Measurements from ENCODE around the gene CENPN.

Gene CENPN, protein sequence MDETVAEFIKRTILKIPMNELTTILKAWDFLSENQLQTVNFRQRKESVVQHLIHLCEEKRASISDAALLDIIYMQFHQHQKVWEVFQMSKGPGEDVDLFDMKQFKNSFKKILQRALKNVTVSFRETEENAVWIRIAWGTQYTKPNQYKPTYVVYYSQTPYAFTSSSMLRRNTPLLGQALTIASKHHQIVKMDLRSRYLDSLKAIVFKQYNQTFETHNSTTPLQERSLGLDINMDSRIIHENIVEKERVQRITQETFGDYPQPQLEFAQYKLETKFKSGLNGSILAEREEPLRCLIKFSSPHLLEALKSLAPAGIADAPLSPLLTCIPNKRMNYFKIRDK

DNA sequence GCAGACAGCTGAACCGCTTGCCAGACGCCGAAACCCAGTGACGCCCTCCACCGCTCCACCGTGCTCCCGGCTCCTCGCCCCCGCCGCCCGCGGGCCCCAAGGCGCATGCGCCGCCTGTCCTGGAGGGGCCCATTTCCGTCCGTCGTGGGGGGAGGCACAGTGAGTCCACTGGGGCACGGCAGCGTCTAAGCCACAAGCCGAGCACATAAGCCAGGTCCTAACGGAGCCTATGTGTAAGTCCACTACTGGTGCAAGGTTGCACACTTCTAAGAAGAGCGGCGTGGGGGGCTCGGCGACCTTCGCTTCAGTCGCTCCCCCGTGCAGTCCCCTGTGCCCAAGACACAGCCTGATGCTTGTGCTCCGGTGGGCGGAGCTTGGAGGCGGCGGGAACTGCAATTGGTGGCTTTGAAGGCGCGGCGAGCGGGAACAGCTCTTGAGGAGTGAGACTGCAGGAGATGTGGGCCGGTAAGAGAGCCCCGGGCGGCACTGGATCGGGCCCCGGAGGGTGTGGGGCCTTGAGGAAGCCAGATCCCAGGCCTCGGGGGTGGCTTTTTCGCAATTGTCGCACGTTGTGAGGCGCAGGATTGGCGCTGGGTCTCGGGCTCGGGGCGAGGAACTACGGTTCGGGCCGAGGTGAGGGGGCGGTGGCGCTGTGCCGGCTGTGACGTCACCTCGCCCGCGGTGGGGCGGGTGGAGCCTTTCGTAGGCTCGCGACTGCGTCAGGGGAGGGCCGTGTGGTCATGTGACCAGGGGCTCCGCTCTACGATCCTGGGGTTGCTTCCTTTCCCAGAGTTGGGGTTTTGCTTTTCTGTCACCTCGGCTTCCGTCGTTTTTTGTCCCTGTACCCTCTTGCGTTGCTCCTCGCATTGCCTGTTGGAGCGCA is at the start of gene CENPN, which contains the start of gene CMC2:
Gene CENPN, plus strand, starts transcription at position 402 of the 883 bp plus-strand sequence. CDS start 4,726 bp downstream, outside the sequence.
Gene CMC2, minus strand, starts transcription at position 73 of the 883 bp plus-strand sequence. CDS start 9,491 bp downstream, outside the sequence.
- DNase-seq (ENCODE audit: low spot score) = peak; percentile 99

DNA sequence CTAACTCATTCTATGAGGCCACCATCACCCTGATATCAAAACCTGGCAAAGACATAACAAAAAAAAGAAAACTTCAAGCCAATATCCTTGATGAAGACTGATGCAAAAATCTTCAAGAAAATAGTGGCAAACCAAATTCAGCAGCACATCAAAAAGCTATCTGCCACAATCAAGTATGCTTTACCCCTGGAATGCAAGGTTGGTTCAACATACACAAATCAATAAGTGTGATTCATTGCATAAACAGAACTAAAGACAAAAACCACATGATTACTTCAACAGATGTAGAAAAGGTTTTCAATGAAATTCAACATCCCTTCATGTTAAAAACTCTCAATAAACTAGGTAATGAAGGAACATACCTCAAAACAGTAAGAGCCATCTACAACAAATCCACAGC is 48.7 kb upstream of the CENPN start:
- no peak for DNase-seq (ENCODE audit: low spot score)

DNA sequence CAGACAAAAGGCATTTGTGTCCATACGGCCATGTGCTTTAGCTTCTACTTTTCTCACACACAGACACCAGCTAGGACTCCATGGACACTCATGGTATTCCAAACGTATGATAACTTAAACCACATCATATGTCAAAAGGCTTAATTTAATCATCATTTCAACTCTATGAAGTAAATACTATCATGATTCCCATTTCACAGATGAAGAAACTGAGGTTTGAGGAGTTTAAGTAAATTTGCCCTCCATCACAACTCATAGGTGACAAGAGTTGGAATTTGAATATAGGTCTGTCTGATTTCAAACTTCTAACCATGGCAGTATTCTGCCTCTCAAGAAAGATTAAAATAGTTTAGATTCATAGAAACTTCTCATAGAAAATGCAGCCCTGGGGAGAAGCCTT is 44.1 kb upstream of the CENPN start:
- no peak for DNase-seq (ENCODE audit: low spot score)

DNA sequence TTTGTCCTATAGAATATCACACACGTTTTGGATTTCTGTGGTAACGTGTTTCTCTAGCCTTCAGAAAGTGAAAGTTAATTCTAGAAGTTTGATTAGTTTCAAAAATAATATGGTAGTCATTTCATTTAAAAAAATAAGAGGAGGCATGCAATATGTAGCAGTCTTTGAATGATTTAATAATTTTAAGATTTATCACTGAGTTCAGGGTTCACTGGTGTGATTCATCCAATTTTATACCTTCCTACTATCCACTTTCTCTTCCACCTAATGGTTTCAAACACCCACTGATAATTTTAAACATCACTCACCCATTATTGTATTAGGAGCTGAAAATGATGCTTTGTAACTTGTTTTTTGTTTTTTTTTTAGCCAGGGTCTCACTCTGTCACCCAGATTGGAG is 42.7 kb upstream of the CENPN start:
- DNase-seq (ENCODE audit: low spot score) = no peak

DNA sequence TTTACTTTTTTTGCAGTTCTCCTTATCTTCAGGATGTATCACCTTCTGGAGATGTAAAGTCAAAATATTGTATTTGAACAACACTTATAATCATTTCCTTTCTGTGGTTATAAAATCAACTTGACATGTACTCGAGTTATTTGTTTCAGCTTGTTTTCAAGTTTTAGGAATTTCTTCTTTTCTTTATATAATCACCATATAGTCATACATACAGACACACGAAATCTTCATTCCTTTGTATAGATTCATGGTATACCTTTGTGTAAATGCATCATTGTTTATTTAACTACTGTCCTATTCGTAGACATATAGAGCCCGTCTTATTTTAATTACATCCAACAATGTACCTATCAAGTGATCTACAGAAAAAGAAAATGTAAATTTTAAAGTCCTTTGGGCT is 40.4 kb upstream of the CENPN start:
- DNase-seq (ENCODE audit: low spot score) = no peak

DNA sequence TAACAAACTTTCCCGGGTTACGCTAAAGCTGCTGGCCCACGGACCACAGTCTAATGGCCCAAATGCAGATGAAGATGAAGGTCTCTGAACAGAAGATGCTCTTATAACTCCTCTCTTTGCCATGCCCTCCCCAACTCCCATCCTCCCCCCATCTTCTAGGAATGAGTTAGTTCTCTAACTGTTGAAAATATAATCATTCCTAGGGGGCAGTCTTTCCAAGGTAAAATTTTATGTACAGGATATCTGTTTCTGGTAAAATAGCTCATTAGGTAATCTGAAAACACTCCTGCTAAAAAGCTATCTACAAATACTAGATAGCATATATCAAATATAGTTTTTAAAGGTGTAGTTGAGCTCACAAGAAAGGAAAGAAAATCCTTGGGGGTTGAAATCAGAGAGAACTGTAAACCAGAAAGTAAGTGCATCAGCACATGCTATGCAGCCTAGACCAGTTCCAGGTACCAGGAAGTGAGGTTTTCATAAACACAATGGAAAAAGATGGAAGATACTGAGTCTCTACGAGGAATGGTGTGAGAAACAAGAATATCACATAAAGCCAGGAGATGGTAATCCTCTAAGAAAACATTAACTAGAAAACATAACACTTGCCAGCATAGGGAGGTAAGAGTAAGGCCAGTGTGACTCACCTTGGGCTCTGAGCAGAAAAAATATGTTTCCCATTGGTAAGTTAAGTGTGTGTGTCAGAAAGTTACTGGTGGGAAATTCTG is 38.5 kb upstream of the CENPN start:
- no peak for DNase-seq (ENCODE audit: low spot score)

DNA sequence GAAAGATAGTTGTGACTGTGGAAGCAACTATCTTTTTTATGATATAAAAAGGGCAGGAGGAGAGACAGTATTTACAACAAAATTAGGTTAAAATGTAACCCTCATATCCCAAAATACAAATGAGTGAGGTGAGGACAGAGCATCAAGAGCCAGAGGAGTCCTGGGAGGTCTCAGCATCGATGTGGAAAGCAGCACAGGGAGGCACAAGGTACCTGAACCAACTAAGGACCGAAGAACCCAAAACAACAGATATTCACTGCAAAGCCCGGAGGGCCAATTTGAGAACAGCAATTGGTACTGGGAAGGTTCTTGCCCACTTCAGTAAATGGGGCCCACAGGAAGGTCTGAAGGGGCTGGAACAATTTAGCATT is 37.9 kb upstream of the CENPN start:
- DNase-seq (ENCODE audit: low spot score) = no peak

DNA sequence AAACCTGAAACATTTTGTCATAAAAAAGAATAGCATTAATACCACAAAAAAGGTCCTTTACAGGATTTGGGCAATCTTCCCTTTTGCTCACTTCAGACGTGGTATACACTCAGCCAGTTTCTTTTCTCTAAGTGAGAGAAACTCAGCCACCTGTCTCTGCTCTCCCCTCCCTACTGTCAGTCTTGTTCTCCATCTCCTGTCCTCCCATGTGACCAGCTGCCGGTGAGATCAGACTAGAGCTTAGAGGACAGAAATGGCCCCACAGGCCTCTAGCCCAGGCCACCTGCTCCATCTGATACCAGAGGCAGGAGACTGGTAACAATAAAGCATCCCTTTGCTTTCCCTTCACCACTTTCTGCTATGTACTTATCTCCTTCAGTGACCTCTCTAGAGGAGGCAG is 35.2 kb upstream of the CENPN start:
- no peak for DNase-seq (ENCODE audit: low spot score)

DNA sequence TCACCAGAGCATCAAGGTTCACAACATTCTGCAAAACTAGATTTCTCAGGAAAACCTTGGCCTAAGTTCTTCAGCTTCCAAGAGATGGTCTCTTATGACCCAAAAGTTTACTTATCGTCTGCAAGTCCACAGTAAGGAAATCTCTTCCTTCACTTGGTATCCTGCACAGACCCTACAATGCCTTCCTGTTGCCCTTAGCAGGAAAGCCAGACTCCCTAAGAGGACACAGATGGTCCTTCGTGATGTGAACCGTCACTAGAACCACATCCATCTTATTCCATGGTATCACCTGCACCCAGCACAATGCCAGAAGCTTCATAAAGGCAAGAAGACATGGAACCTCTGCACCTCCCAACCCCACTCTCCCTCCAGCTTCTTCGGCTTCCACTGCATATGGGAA is 34.4 kb upstream of the CENPN start:
- DNase-seq (ENCODE audit: low spot score) = no peak

DNA sequence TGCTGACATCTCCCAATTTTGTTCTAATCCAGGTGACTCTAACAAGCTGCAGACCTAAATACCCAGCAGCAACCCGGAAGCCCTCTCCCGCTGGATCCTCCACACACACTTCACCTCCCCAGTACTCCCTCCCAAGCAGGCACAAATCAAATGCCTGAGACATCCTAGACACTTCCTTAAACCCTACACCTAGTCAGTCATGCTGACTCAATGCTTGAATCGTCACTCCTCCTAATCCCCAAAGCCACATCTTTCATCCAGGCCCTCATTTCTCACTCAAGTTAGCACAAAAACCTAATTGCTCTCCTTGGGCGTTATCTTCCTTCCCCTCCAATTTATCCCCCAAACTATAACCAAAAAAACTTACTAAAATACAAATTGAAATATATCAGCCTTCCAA is 33.0 kb upstream of the CENPN start:
- no peak for DNase-seq (ENCODE audit: low spot score)

DNA sequence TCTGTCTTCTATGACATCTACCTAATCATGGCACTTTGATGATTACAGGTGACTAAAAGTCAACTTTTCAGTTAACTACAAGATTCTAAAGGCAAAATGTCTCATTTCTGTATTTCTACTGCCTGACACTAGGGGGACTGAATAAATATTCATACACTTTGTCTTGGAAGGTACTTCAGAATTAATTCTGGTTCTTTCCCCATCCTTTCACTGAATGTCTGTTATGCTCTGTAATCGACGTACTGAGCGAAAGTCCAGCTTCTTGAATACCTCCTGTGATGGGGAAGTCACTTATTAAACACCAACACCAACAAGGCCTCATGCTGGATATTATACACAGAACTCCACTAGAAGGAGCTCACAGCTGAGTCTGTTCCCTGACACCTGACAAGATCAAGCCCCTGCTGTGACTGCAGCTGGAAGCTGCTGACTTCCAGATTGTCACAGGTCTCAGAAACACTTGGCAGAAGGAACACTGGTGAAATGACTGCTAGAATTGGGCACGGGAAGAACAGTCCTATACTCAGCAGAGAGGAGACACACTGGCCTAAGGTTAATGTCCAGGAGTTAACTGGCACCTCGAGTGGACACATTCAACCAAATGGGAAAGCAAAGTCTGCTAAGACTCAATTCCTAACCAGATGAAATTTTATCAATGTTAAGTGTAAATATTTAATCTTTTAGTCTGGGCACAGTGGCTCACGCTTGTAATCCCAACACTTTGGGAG is 32.2 kb upstream of the CENPN start:
- no peak for DNase-seq (ENCODE audit: low spot score)

DNA sequence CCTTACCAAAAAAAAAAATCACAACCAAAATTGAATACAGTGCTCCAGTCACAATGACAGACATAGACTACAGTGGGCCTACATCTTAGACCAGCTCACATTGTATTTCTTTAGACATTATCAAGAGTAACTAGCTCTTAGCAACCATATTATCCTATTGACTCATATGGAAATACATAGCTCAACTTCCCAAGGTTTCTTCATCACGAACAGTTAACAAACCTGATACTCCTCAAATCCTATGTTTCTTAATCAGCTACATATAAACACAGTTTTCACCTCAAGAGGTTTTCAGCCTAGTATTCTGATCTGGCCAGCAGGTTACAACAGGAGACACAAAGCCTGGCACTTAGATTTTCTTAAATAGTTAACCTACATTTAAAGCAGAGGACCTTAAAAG is 30.1 kb upstream of the CENPN start:
- DNase-seq (ENCODE audit: low spot score) = no peak

DNA sequence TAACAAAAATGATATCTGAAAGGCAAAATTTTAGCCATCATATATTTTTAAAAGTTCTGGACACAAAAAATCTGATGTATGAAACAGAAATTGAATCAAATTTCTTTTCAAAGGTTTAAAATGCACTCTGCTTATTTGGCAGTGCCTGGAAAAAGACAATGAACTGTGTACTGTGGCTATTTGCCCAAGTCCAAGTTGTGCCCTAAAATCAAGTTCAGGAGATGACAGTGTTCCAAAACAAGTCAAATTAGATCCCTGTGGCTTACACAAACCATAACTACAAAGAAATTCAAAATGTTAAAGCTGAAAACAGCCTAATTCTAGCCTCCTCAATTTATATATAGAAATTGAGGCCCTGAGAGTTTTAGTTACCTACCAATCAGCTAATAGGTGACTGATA is 25.9 kb upstream of the CENPN start:
- no peak for DNase-seq (ENCODE audit: low spot score)

DNA sequence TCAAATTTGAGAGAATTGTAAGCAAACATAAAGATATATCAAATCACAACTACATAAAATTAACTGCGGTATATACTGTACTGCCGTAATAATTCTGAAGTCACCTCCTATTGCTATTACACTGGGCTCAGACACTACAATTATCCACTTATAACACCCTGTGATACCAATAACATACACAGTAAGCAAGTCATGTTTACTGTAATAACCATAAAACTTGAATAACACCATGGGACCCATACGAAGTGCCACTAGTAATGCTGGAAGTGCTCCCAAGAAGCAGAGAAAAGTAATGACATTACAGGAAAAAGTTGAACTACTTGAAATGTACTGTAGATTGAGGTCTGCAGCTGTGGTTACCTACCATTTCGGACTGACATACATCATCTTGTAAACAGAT is 24.4 kb upstream of the CENPN start:
- DNase-seq (ENCODE audit: low spot score) = no peak

DNA sequence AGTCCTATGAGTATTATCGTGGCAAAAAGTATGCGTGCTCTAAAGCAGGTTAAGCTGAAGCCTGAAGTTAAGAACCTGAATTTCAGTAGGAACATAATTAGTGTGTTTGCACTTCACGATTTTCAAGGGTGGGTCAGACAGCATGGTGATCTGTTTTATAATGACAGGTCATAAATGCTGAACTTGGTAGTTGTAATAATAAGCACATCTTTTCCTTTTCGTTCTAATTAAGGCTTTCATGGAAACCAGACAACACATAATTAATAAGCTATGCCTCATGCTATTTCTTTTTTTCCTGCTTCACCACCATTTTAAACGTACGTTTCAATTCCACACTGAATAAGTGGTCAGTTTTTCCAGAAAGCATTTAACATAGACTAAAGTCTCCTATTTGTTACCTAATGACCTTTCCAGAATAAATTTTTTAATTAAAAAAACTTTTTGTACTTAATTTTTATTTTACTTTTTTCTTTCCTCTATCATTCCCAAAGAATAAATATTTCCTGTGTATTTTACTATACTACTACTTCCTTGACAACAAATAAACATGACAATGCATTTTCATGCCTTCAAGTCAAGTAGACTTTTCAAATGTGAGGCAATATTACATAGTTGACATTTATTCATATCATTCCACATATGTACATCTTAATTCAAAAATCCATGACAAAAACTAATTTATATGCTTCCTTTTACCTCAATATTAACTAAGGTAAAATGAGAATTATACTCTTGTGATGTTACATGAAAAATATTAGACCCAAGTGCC is 22.7 kb upstream of the CENPN start:
- no peak for DNase-seq (ENCODE audit: low spot score)

DNA sequence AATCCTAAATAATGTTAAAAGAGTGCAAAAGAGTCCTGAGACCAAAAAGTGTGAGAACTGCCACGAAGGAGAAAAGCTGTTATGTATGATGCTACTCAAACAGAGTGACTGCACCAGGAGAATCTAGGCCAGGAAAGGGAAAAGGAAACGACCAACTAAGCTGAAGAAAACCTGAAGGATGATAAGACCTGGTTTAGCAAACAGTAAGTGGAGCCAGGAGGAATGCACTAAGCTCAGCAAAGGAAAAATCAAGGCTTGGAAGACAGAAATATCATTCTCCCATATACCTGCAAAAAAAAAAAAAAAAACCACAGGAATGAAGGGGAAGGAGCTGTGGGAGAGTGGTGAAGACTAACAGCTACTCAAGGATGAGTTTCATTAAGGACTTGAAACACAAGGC is 21.4 kb upstream of the CENPN start:
- no peak for DNase-seq (ENCODE audit: low spot score)

DNA sequence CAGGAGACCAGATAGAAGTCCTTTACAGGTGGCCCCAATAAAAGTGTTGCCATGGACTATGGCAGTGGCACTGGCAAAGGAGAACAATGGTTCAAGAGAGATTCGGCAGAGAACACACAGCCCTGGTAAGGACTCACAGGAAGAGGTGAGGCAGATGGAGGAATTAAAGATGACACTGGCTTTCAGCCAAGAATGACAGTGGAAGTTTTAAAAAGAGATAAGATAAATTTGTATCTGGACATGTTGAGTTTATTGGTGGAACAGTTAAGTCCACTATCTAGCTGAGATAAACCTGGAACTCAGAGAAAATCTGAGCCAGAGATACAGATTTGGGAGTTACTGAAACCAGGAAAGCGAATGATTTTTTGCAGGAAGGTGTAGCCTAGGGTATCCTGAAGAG is 20.5 kb upstream of the CENPN start:
- DNase-seq (ENCODE audit: low spot score) = no peak

DNA sequence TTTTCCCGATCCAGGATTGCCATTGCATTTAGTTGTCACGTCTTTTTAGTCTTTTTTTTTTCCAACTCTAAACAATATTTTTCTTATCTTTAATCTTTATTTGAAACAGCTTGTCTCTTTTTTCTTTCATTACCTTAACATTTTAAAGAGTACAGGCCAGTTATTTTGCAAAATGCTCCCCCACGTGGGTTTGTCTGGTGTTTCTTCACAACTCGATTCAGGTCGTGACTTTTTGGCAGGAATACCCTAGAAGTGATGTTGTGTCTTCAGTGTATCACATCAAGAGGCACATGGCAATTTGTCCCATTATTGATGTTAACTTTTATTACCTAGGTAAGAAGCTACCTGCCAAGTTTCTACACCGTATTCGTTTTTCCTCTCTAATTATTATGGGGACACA is 18.3 kb upstream of the CENPN start:
- no peak for DNase-seq (ENCODE audit: low spot score)

DNA sequence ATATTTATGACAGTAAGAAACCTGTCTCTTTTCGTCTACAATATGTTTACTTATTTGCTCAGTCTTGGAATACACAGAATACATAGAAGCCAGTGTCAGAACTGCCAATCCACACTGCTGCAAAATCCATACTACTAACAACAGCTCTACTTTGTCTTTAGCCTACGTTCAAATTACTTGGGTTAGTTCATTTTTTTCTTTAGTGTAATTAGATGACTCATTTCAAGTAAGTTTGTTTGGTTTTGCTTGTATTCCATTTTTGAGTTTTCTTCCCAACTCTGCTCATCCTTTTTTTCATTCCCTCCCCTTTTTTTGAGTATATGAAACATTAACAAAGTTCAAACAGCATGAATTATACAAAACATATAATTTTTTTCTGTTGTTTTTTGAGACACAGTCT is 17.2 kb upstream of the CENPN start:
- DNase-seq (ENCODE audit: low spot score) = no peak

DNA sequence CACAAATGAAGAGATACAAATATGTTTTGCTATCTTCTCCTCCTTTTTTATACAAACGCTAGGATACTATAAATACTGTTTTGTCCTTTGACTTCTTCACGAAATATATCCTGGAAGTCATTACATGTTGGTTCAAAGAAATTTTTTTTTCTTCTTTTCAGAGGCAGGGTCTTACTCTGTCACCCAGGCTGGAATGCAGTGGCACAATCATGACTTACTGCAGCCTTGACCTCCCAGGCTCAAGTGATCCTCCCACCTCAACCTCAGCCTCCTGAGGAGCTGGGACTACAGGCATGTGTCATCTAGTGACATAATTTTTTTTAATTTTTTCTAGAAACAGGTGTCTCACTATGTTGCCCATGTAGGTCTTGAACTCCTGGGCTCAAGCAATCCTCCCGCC is 16.4 kb upstream of the CENPN start:
- DNase-seq (ENCODE audit: low spot score) = no peak

DNA sequence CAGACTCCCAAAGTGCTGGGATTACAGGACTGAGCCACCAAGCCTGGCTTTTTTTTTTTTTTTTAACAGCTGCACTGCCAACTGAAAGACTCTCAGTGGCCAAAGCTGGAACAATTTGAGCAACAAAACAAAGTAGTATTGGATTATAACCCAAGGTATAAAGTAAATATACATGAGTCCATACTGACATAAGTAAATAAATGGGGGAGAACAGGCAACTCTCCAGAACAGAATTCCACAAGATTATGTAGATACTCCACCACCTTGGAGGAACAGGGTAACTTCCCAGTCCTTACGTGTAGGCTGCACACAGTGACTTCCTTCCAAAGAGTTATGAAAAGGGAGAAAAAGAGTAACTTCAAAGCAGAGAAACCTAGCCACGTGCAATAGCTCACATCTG is 16.0 kb upstream of the CENPN start:
- DNase-seq (ENCODE audit: low spot score) = no peak

Data from ecto neural progenitor cell (in vitro differentiated cells).